ENCODE data around the gene CGB2. TPM values are rescaled to one million over a fixed set of nuclear protein-coding genes. Genes with fewer than 3 reads are reported as not detected.
"Not testable (repeated sequence)": the region's sequence is repeated elsewhere in the genome, so short reads cannot be mapped to it uniquely, and the experiment has no call there.

Gene CGB2
- polyA plus RNA-seq, 5 donors: not detected

DNA sequence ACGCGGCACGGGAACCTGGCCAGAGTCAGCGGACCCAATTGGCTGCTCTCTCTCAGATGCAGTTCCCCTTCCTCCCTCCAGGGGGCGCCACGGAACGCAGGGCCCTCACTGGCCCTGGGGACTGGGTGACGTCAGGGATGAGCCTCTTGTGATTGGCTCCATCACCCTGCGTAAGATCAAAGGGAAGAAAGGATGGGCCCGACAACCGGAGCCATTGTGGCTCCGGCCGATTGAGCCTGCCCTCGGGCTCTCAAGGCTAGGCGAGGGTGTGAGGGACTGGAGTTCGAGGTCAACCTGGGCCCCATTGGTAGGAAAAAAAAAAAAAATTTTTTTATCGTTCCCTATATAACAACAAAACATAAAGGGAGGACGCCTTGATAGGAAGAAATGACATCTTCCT, 5.1 kb downstream of the CGB2 start, which contains the start of gene CGB1:
Gene CGB1, minus strand, starts transcription at position 81 of the 400 bp plus-strand sequence. CDS start 184 bp downstream, outside the sequence.
- DNase-seq: not testable (repeated sequence)

DNA sequence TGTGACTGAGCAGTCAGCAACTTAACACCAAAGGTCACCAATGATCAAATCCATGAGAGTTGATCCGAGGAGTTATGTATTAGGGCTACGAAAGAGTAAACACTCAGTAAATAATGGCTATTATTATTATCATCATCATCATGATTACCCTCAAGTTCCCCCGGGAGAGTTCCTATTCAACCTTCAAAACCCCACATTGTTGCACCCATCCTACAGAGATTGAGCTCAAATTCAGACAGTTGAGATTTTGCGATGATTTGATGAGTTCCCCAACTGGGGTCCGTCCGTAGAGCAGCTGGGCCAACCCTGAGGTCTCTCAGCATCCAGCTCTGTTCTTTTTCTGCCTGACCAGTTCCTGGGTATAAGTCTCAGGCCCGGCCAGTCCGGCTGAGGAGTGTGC, 6.4 kb downstream of the CGB2 start:
- DNase-seq: not testable (repeated sequence)

DNA sequence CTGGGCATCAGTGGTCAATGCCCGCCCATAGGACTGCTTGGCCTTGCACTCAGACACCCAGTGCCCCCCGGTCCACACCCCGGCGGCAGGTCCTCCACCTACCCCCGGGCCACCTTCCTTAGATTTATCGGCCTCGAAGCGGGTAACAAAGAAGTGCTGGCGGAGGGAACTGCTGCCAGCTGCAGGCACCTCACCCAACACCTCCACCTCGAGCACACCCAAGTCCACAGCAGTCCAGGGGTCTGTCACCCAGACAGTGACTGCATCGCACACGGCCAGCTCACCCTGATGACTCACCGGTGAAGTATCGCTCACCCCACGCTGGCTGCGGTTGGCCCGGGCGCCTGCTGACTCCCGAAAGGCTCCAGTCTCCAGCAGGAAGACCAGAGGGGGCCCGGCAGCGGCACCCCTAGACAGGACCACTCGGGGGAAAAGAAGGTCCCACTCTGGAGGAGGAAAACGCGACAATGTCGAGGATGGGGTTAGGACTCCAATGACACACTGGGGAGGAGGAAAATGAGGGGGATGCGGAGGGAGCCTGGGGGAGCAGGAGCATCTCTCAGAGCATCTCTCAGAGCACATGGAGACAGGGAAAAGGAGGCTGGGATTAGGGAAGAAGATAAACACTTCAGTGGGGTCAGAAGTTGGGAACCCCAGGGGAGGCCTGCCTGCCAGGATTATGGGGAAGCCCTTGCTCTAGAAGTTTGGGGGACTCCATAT, 7.0 kb downstream of the CGB2 start:
- not testable (repeated sequence) for DNase-seq

DNA sequence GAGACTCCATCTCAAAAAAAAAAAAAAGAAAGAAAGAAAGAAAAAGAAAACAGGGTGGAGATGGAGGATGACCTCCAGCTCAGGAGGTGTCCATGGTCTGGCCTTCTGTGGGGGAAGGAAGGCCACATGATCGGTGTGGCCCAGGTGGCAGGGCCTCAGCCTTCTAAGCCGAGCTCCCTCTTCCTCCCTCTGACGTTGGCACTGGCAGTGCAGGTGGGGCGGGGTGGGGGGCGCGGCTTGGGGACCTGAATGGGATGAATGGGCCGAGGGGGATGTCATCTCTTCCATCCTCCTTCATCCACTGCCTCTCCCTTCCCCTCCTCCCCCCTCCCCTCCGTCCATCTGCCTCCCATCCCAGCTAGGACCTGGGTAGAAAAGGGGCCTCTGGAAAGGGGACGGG, 8.0 kb downstream of the CGB2 start:
- not testable (repeated sequence) for DNase-seq

DNA sequence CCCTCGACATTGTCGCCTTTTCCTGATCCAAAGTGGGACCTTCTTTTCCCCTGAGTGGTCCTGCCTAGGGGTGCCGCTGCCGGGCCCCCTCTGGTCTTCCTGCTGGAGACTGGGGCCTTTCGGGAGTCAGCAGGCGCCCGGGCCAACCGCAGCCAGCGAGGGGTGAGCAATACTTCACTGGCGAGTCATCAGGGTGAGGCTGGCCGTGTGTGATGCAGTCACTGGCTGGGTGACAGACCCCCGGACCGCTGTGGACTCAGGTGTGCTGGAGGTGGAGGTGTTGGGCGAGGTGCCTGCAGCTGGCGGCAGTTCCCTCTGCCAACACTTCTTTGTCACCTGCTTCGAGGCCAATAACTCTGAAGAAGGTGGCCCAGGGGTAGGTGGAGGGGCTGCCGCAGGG, 10.5 kb downstream of the CGB2 start:
- no peak for DNase-seq

DNA sequence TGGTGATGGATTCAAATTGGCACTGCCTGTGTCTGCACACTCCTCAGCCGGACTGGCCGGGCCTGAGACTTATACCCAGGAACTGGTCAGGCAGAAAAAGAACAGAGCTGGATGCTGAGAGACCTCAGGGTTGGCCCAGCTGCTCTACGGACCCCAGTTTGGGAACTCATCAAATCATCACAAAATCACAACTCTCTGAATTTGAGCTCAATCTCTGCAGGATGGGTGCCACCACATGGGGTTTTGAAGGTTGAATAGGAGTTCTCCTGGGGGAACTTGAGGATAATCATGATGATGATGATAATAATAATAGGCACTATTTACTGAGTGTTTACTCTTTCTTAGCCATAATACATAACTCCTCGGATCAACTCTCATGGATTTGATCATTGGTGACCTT, 11.0 kb downstream of the CGB2 start:
- not testable (repeated sequence) for DNase-seq

DNA sequence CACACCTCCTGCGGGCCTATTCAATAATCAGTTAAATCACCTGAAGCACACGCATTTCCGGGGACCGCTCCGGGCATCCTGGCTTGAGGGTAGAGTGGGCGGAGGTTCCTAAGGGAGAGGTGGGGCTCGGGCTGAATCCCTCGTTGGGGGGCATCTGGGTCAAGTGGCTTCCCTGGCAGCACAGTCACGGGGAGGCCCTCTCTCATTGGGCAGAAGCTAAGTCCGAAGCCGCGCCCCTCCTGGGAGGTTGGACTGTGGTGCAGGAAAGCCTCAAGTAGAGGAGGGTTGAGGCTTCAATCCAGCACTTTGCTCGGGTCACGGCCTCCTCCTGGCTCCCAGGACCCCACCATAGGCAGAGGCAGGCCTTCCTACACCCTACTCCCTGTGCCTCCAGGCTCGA, 11.9 kb downstream of the CGB2 start, which contains the start of gene CGB5:
Gene CGB5, plus strand, starts transcription at position 301 of the 400 bp plus-strand sequence. CDS start 362 bp downstream, outside the sequence.
- DNase-seq: not testable (repeated sequence)

DNA sequence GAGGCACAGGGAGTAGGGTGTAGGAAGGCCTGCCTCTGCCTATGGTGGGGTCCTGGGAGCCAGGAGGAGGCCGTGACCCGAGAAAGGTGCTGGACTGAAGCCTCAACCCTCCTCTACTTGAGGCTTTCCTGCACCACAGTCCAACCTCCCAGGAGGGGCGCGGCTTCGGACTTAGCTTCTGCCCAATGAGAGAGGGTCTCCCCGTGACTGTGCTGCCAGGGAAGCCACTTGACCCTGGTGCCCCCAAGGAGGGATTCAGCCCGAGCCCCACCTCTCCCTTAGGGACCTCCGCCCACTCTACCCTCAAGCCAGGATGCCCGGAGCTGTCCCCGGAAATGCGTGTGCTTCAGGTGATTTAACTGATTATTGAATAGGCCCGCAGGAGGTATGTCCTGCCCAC, 17.3 kb downstream of the CGB2 start, which contains the start of gene CGB8:
Gene CGB8, minus strand, starts transcription at position 101 of the 400 bp plus-strand sequence. CDS start 372 bp downstream, outside the sequence.
- DNase-seq: not testable (repeated sequence)

DNA sequence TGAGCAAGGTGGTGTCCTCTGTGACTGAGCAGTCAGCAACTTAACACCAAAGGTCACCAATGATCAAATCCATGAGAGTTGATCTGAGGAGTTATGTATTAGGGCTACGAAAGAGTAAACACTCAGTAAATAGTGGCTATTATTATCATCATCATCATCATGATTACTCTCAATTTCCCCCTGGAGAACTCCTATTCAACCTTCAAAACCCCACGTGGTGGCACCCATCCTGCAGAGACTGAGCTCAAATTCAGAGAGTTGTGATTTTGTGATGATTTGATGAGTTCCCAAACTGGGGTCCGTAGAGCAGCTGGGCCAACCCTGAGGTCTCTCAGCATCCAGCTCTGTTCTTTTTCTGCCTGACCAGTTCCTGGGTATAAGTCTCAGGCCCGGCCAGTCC, 18.1 kb downstream of the CGB2 start:
- DNase-seq: not testable (repeated sequence)

DNA sequence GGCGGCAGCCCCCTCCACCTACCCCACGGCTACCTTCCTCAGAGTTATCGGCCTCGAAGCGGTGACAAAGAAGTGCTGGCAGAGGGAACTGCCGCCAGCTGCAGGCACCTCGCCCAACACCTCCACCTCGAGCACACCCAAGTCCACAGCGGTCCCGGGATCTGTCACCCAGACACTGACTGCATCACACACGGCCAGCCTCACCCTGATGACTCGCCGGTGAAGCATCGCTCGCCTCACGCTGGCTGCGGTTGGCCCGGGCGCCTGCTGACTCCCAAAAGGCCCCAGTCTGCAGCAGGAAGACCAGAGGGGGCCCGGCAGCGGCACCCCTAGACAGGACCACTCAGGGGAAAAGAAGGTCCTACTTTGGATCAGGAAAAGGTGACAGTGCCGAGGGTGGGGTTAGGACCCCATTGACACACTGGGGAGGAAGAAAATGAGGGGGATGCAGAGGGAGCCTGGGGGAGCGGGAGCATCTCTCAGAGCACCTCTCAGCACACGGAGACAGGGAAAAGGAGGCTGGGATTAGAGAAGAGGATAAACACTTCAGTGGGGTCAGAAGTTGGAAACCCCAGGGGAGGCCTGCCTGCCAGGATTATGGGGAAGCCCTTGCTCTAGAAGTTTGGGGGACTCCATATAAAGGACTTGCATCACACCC, 18.8 kb downstream of the CGB2 start:
- not testable (repeated sequence) for DNase-seq

DNA sequence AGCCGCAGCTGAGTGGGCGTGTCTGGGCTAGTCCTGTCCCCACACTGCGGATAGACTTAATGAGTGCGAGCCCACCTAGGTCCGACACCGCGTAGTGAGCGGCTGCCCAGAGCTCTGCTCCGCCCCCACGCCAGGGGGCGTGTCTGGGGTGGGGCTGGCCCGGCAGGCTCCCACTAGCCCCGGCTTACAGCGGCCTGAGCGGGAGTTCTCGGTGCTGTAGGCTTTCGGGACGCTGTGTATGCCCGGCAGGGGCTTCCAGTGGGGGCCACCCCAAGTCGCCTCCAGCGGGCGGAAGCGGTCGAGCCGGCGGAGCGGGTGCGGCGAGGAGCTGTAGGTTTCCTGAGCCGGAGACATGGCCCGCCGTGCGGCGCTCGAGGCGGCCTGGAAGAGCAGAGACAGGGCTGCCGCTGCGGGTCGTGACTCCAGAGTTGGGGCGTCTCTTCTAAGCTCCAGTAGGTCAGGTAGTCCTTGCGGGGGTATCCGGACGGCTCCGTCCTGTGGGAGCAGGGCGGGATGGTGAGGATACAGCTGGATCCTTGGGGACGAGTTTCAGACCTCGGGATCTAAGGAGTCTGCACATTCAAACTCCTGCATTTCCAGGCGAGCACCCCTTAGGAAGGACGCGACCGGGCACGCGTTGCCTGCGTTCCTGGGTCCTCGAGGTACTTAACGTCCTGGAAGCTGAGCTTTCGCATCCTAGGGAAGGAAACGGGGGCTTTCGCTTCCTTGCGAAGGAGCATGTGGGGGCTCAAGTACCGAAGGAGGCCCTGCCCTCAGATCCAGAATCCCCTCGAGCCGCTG, 24.6 kb downstream of the CGB2 start:
- peak in 1 of 2 donors; percentile 26 for DNase-seq

DNA sequence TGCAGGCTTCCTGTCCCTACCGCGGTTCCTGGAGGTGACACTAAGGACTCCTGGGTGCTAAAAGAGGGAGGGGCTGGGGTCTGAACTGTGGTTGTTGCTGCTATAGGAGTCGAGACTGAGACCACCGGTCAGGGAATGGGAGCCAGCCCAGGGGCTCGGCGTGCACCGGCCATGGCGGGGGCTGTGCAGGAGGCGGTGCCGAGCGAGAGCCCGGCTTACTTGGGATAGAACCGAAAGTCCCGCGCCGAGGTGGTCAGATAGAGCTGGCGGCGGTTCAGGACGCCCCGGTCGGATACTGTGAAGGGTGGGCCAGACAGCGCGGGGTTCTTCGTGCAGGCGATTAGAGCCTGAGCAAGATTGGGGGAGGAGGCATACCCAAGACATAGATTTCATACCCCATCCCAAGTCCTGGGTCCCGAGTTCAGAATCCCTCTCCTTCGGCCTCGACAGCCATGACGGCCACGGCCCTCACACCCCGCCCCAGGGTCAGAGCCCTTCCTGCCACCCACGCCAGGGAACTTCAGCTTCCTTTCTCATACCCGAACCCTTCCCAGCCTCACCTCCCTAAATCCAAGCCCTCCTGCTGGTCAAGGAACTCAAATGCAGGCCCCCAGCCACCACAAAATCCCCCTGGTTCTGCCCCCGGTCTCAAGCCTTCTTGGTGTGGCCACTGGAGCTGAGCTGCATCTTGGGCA, 25.4 kb downstream of the CGB2 start:
- DNase-seq: not testable (repeated sequence)

DNA sequence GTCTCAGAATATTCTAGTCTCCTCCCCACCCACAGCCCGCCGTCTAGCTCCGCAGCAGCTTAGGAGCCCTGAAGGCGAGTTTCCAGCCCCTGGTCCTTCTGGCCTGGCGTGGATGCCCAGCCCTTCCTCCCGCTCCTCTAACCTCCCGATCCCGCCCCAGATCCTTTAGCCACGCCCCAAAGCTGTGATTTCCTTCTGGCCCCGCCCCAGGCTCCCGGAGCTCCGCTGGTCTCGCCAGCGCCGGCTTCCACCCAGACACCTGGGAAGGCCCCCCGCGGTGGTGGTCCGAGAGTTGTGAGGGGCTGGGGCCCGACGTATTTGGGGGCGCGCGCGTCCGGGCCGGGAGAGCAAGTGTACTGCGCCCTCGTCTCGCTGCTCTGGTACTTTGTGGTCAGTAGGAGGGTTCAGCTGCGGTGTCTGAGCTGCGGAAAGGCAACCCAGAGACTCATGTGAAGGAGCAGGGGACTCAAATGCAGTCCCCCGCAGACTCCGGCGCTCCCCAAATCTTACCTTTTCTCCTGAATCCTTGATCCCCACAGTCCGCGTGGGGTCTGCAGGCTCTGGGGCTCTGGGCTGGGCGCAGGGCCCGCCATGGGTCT, 26.0 kb downstream of the CGB2 start, which contains the start of gene CGB7:
Gene CGB7, minus strand, starts transcription at position 114 of the 599 bp plus-strand sequence. CDS start 2,374 bp downstream, outside the sequence.
- DNase-seq: peak in 1 of 2 donors; percentile 34

DNA sequence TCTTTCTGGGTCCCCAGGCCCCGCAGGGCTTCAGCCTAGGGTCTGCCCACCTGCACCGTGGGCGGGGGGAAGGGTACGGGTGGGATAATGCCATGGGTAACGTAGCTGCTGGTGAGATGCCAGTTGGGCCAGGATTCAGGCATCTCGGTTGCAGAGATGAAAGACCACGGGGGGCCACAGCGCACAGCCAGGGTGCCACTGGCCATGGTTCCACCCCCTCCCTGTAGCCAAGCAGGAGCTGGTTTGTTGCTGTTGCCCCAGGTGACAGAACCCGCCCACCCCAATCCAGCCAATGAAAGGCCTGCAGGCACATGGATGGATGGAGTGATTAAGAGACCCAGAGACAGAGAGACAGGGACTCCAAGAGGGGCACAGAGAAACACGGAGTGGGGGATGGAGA, 26.9 kb downstream of the CGB2 start:
- DNase-seq: no peak

DNA sequence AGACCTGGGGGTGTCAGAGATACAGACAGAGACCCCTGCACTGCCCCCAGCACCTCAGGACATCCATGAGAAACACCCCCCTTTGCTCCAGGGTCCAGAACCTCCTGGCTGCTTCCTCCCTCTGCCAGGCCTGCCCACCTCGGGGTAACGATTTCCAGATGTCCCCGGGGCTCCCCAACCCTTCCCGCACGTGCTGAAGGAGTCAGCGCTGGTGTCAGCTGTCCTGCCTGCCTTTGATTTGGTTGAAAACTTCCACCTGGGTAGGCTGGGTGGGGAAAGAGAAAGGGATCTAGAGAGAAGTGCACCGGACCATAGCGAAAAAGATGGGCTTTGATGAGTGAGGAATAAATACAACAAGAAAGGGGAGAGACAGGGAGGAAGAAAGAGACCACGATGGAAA, 27.4 kb downstream of the CGB2 start:
- no peak for DNase-seq

DNA sequence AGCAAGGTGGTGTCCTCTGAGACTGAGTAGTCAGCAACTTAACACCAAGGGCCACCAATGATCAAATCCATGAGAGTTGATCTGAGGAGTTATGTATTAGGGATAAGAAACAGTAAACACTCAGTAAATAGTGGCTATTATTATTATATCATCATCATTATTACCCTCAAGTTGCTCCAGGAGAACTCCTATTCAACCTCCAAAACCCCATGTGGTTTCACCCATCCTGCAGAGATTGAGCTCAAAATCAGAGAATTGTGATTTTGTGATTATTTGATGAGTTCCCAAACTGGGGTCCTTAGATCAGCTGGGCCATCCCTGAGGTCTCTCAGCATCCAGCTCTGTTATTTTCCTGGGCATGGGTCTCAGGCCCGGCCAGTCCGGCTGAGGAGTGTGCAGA, 29.3 kb downstream of the CGB2 start:
- DNase-seq: no peak

DNA sequence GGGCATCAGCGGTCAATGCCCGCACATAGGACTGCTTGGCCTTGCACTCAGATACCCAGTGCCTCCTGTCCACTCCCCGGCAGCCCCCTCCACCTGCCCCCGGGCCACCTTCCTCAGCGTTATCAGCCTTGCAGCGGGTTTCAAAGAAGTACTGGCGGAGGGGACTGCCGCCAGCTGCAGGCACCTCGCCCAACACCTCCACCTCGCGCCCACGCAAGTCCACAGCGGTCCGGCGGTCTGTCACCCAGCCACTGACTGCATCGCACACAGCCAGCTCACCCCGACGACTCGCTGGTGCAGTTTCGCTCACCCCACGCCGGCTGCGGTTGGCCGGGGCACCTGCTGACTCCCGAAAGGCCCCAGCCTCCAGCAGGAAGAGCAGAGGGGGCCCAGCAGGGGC, 29.8 kb downstream of the CGB2 start:
- no peak for DNase-seq

DNA sequence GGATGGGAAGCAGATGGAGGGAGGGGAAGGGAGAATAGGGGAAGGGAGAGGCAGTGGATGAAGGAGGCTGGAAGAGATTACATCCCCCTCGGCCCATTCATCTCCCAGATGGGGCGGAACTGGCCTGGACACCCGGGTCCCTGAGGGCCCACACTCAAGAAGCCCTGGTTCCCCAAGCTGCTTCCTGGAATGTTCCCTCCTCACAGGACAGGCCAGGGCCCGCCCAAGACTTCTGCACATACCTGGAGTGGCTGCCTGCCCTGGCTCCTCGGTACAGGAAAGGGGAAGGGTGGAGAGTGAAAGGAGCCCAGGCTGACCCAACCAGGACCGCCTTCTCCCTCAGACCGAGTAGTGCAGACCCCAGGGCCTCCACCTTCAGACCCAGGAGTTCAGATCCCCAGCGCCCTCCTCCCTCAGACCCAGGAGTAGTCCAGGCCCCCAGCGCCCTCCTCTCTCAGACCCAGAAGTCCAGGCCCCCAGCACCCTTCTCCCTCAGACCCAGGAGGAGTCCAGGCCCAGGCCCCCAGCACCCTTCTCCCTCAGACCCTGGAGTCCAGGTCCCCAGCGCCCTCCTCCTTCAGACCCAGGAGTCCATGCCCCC, 32.4 kb downstream of the CGB2 start:
- DNase-seq: no peak

DNA sequence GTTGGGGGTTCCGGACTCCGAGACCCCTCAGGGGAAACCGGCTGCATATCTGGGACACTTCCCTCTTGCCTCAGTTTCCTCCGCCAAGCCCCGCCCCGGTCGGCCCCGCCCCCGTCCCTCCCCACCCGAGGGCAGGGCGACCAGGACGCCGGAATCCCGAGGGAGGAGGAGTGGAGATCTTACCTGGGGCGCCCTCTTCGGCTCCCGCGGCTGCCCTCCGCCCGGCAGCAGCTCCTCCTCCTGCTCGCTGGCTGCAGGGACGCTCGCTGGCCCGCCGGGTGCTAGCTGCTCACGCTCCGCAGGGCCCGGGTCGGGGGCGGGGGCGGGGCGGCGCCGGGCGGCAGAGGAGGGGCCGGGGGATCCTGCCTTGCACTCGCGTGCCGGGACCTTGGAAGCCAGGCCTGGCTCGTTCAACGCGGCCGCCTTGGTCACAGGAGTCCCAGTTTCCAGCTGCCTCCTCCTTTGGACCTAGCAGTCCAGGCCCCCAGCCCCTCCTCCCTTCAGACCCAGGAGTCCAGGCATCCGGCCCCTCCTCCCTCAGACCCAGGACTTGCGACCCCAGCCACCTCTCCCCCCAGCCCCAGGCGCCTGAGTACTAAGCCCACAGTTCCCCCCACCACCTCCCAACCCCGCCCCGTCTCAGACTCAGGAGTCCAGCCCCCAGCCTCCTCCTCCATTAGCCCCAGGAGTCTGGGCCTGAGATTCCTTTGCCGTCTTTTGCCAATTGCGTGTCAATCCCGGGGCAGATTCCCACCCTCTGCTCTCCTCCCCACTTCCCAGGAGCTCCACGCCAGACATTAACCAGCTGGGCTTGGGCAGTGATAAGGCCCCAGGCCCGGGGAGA, 33.3 kb downstream of the CGB2 start, which contains the start of gene NTF4:
Gene NTF4, minus strand, starts transcription at position 51 of the 844 bp plus-strand sequence. CDS start 2,821 bp downstream, outside the sequence.
- peak in 1 of 2 donors; percentile 17 for DNase-seq
